ENCODE results near the gene AMOT. TPM values are rescaled to one million over a fixed set of nuclear protein-coding genes. Genes with fewer than 3 reads are reported as not detected.

The AMOT gene
- total RNA-seq, 1 donor from 2014 or later, result 3.9 TPM

GRCh38 chrX:112785344-112785743 is 55.3 kb downstream of the AMOT start:
- H3K9me3 ChIP-seq, result no peaks in the 10 kb centered on the region
- no peaks in the 10 kb centered on the region for H3K4me1 ChIP-seq
- peaks cover 0 to 2% of the 10 kb centered on the region in 2 donors for H3K36me3 ChIP-seq
- no peak overlapping the region for H3K27ac ChIP-seq
- no peak for TF ChIP-seq CTCF (IDR thresholded peaks at IDR 0.05)
- H3K27me3 ChIP-seq, result no peaks in the 10 kb centered on the region
- no peak for DNase-seq (ENCODE audit: low spot score in 2 of 2)
- intact Hi-C loops (cut with DNase I), result no loop called here
- H3K4me3 ChIP-seq, result no peak overlapping the region

GRCh38 chrX:112784692-112785091 is 55.9 kb downstream of the AMOT start:
- intact Hi-C loops (cut with DNase I), result no loop called here

GRCh38 chrX:112779139-112779538 is 61.5 kb downstream of the AMOT start:
- Histone ChIP-seq H3K4me1 (no peaks in the 10 kb centered on the region), H3K27ac (no peak overlapping the region), H3K4me3 (no peak overlapping the region), H3K9me3 (no peaks in the 10 kb centered on the region), H3K27me3 (no peaks in the 10 kb centered on the region), H3K36me3 (peaks cover 0 to 3% of the 10 kb centered on the region in 2 donors)
- TF ChIP-seq CTCF (IDR thresholded peaks at IDR 0.05), result no peak
- DNase-seq (ENCODE audit: low spot score in 2 of 2), result no peak
- intact Hi-C loops (cut with DNase I), result no loop called here

More at GRCh38 chrX:112784692-112785091, 55.9 kb downstream of the AMOT start:
- peaks cover 0 to 3% of the 10 kb centered on the region in 2 donors for H3K36me3 ChIP-seq
- H3K4me1 ChIP-seq, result no peaks in the 10 kb centered on the region
- no peaks in the 10 kb centered on the region for H3K27me3 ChIP-seq
- no peaks in the 10 kb centered on the region for H3K9me3 ChIP-seq
- no peak overlapping the region for H3K4me3 ChIP-seq
- H3K27ac ChIP-seq, result no peak overlapping the region
- no peak for TF ChIP-seq CTCF (IDR thresholded peaks at IDR 0.05)
- no peak for DNase-seq (ENCODE audit: low spot score in 2 of 2)

- H3K36me3 ChIP-seq, result no peaks in the 10 kb centered on the region
- no peaks in the 10 kb centered on the region for H3K4me1 ChIP-seq
- no peak overlapping the region for H3K4me3 ChIP-seq
- intact Hi-C loops (cut with DNase I), result no loop called here
- TF ChIP-seq CTCF (IDR thresholded peaks at IDR 0.05), result no peak
- H3K27ac ChIP-seq, result no peak overlapping the region
- no peak for DNase-seq (ENCODE audit: low spot score in 2 of 2)
- no peaks in the 10 kb centered on the region for H3K9me3 ChIP-seq
- no peaks in the 10 kb centered on the region for H3K27me3 ChIP-seq
Observed at GRCh38 chrX:112774651-112775293, 65.9 kb downstream of the AMOT start.

GRCh38 chrX:112774142-112774541 is 66.5 kb downstream of the AMOT start:
- intact Hi-C loops (cut with DNase I), result no loop called here
- H3K27me3 ChIP-seq, result no peaks in the 10 kb centered on the region
- no peaks in the 10 kb centered on the region for H3K4me1 ChIP-seq
- H3K9me3 ChIP-seq, result no peaks in the 10 kb centered on the region
- H3K27ac ChIP-seq, result no peak overlapping the region
- TF ChIP-seq CTCF (IDR thresholded peaks at IDR 0.05), result no peak
- no peak for DNase-seq (ENCODE audit: low spot score in 2 of 2)
- no peak overlapping the region for H3K4me3 ChIP-seq
- no peaks in the 10 kb centered on the region for H3K36me3 ChIP-seq

- H3K4me1 ChIP-seq, result no peaks in the 10 kb centered on the region
- H3K27ac ChIP-seq, result no peak overlapping the region
- no peaks in the 10 kb centered on the region for H3K27me3 ChIP-seq
- H3K4me3 ChIP-seq, result no peak overlapping the region
- H3K9me3 ChIP-seq, result no peaks in the 10 kb centered on the region
- no peak for DNase-seq (ENCODE audit: low spot score in 2 of 2)
- no peak for TF ChIP-seq CTCF (IDR thresholded peaks at IDR 0.05)
- H3K36me3 ChIP-seq, result no peaks in the 10 kb centered on the region
- intact Hi-C loops (cut with DNase I), result no loop called here
Observed at GRCh38 chrX:112769034-112769433, 71.6 kb downstream of the AMOT start.

All from ascending aorta (tissue), 2 donors.